Kidney epithelial cell (primary cell): ENCODE measurements around the gene BCL7A. TPM values are rescaled to one million over a fixed set of nuclear protein-coding genes. Genes with fewer than 3 reads are reported as not detected.

ENCODE experiments used
- DNase-seq: peaks from one replicate; pipeline ENCODE4 v3.0.0-alpha.2; 2010; ENCODE audit warnings: low read depth
- H3K27me3 ChIP-seq: 2 replicates; pipeline ENCODE4 v1.6.0; 2011; ENCODE audit warnings: low read length; ENCODE audit not compliant: control insufficient read depth, insufficient read depth
- H3K36me3 ChIP-seq: 2 replicates; pipeline ENCODE4 v1.5.1; 2011; ENCODE audit warnings: low read length; ENCODE audit not compliant: control insufficient read depth, insufficient read depth
- H3K4me3 ChIP-seq: 2 replicates; pipeline ENCODE4 v1.5.1; 2011; ENCODE audit warnings: low read depth, mild to moderate bottlenecking, control low read depth, low read length
- total RNA-seq: library from RNA; depleted of rRNA; stranded (reverse); fragments of >200 nt; gene quantifications from 2 replicates; pipeline ENCODE4 v1.2.3, GENCODE V29; 2015
- TF ChIP-seq, protein P1 (sequence below): IDR thresholded peaks from 2 replicates; pipeline ENCODE4 v1.5.1; 2011; ENCODE audit warnings: mild to moderate bottlenecking, moderate library complexity, low read length, control low read depth, inconsistent platforms; ENCODE audit not compliant: insufficient read depth, poor library complexity, severe bottlenecking

Gene BCL7A
- total RNA-seq, 1 donor from 2014 or later = 23.8 TPM

DNA sequence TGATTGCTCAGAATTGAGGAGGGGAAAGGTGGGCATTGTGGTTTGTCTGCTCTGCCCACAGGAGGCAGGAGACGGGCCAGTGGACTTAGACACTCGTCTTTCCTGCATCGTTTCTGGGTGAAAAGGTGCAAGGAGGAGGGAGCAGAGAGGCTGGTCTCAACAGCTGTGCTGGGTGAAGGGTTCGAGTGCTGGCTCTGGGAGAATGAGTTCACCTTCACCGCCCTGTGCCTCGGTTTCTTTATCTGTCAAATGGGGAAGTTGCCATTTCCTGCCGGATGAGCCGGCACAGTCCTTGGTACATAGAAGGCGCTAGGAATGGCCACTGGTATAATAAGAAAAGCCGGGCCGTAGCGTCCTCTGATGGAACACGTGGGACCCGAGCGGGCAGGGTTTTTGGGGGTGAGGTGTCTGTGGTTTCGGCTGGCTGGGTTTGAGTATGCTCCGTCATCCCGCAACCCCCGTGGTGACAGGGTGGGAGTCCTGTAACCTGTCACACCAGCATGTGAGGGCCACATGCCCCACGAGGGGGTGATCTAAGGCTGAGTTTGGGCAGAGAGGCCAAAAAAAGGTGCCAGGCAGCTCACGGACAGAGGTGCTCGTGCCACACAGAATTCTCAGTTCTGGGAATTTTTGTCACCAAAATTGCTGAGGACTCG, 7.3 kb downstream of the BCL7A start:
- Histone ChIP-seq H3K4me3 (no peak overlapping the region), H3K36me3 (peaks cover 2% of the 10 kb centered on the region), H3K27me3 (no peaks in the 10 kb centered on the region)
- TF ChIP-seq, protein P1, sequence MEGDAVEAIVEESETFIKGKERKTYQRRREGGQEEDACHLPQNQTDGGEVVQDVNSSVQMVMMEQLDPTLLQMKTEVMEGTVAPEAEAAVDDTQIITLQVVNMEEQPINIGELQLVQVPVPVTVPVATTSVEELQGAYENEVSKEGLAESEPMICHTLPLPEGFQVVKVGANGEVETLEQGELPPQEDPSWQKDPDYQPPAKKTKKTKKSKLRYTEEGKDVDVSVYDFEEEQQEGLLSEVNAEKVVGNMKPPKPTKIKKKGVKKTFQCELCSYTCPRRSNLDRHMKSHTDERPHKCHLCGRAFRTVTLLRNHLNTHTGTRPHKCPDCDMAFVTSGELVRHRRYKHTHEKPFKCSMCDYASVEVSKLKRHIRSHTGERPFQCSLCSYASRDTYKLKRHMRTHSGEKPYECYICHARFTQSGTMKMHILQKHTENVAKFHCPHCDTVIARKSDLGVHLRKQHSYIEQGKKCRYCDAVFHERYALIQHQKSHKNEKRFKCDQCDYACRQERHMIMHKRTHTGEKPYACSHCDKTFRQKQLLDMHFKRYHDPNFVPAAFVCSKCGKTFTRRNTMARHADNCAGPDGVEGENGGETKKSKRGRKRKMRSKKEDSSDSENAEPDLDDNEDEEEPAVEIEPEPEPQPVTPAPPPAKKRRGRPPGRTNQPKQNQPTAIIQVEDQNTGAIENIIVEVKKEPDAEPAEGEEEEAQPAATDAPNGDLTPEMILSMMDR = no peak
- DNase-seq = no peak

DNA sequence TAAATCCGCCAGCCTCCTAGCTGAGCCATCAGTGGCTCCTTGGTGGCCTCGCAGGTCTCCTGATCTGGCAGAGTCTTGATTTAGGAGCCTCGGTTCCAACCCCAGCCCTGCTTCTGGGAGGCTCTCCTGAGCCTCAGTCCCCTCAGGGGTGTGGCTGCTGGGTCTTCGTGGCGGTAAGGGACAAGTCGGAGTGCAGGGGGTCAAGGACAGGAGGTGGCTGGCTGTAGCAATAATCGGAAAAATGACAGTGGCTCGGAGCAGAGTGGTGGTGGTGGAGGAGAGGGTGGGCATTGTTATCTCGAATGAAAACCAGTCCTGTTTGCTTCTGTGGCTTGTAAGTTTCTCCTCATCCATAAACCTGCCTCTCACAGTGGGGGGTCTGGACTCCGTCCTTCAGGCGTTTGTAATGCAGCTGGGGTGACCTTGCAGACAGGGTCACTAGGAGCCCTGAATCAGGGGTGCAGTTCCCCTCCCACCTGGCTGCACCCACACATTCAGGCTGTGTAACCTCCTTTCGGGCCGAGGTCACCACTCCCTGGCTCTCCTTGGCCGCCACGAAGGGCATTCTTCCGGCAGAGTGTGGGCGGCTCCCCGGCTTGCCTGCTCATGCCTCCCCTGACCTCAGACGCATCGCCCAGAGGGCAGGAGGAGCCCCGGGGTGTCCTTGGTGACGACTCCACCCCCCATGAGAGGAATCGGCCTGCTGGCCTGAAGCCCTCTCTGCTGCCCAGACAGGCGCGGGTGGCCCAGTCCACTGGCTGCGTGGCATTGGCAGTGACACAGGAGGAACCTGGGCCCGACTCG, 8.1 kb downstream of the BCL7A start:
- Histone ChIP-seq H3K4me3 (no peak overlapping the region), H3K27me3 (no peaks in the 10 kb centered on the region), H3K36me3 (peaks cover 2% of the 10 kb centered on the region)
- TF ChIP-seq, protein P1 = no peak
- DNase-seq = no peak

DNA sequence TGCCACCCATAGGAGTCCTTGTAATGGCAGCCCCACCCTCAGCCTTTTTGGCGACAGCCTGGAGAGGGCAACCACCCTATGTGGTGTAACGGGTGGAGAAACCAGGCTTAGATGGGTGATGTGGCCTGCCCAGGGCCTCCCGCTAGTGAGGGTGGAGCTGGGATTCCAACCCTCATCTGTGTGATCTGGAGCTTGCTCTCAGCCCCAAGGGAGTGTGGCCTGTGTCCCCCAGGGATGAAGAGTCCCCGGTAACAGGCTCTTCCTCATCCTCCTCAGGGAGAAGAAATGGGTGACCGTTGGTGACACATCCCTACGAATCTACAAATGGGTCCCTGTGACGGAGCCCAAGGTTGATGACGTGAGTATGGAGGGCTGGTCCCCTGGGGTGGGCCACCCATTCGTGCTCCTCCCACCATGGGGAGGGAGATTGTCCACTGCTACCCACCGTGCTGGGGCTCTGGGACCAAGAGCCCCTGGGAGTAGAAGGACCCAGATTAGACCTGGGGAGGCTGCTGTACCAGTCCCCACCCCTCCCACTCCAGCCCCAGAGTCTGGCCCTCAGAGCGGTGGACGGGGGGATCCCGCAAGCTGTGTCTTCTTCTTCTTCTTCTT, 8.8 kb downstream of the BCL7A start:
- TF ChIP-seq, protein P1 = no peak
- no peak for DNase-seq
- Histone ChIP-seq H3K4me3 (no peak overlapping the region), H3K36me3 (peaks cover 2% of the 10 kb centered on the region), H3K27me3 (no peaks in the 10 kb centered on the region)

- Histone ChIP-seq H3K36me3 (peaks cover 4% of the 10 kb centered on the region), H3K27me3 (no peaks in the 10 kb centered on the region), H3K4me3 (no peak overlapping the region)
- TF ChIP-seq, protein P1 = peak; percentile 84
- no peak for DNase-seq
Observed at GRCh38 chr12:122031342-122032216, 9.9 kb downstream of the BCL7A start.

- Histone ChIP-seq H3K36me3 (peaks cover 5% of the 10 kb centered on the region), H3K27me3 (no peaks in the 10 kb centered on the region), H3K4me3 (no peak overlapping the region)
- no peak for DNase-seq
- TF ChIP-seq, protein P1 = no peak
Observed at GRCh38 chr12:122032580-122032979, 10.9 kb downstream of the BCL7A start.
